SIG-M5 treated with dmso at 0.1 percent for 504 hours (cell line): ENCODE data around the gene CDY1B.
"Not testable (repeated sequence)": the region's sequence is repeated elsewhere in the genome, so short reads cannot be mapped to it uniquely, and the experiment has no call there.

ENCODE experiments used
- DNase-seq: peaks from one replicate; lab custom pipeline; 2025; ENCODE audit not compliant: unreplicated experiment; lab: John Stamatoyannopoulos, UW

Gene CDY1B, protein sequence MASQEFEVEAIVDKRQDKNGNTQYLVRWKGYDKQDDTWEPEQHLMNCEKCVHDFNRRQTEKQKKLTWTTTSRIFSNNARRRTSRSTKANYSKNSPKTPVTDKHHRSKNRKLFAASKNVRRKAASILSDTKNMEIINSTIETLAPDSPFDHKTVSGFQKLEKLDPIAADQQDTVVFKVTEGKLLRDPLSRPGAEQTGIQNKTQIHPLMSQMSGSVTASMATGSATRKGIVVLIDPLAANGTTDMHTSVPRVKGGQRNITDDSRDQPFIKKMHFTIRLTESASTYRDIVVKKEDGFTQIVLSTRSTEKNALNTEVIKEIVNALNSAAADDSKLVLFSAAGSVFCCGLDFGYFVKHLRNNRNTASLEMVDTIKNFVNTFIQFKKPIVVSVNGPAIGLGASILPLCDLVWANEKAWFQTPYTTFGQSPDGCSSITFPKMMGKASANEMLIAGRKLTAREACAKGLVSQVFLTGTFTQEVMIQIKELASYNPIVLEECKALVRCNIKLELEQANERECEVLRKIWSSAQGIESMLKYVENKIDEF

DNA sequence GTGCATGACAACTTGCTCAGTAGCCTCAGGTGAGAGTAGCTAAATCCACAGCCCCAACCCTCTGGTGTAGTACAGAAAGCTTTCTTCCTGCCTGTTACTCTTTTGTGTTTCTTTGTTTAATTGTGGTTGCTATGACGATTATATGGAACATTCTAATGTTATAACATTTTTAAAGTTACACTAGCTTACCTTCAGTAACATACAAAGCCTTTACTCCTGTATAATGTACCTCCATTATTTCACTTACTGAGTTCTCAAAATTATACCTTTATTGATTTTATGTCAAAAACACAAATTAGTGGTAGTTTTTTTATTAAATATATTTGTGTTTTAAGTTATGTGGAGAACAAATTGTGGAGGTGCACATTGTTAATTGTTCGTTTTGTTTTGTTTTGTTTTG, at the start of gene CDY1B:
CDY1B (minus strand) TSS at position 101 of the 400 bp plus-strand sequence. CDS start 331 bp downstream, outside the sequence.
- DNase-seq, result not testable (repeated sequence)

- not testable (repeated sequence) for DNase-seq
These were observed 1.7 kb upstream of the CDY1B start for GRCh38 chrY:24049525-24049924.

DNA sequence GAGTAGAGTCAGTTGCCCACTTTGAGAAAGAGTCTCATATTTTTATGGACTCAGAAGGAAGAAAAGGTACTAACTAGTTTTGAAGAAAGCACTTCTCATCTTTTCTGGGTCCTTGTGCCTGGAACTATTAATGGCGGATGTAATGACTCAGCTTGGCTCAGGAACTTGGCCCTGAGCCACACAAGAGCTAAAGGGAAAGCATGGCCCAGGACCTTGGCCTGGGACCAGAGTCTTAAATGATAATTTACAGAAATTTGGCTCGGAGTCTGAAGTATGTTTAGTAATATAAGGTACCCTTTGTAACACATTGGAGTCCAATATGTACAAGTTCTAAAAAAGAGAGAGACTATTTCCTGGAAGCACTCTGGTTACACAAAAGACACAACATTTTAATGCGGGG, 4.6 kb downstream of the CDY1B start:
- not testable (repeated sequence) for DNase-seq

GRCh38 chrY:24039008-24039718, 8.7 kb downstream of the CDY1B start:
- DNase-seq, result not testable (repeated sequence)

DNA sequence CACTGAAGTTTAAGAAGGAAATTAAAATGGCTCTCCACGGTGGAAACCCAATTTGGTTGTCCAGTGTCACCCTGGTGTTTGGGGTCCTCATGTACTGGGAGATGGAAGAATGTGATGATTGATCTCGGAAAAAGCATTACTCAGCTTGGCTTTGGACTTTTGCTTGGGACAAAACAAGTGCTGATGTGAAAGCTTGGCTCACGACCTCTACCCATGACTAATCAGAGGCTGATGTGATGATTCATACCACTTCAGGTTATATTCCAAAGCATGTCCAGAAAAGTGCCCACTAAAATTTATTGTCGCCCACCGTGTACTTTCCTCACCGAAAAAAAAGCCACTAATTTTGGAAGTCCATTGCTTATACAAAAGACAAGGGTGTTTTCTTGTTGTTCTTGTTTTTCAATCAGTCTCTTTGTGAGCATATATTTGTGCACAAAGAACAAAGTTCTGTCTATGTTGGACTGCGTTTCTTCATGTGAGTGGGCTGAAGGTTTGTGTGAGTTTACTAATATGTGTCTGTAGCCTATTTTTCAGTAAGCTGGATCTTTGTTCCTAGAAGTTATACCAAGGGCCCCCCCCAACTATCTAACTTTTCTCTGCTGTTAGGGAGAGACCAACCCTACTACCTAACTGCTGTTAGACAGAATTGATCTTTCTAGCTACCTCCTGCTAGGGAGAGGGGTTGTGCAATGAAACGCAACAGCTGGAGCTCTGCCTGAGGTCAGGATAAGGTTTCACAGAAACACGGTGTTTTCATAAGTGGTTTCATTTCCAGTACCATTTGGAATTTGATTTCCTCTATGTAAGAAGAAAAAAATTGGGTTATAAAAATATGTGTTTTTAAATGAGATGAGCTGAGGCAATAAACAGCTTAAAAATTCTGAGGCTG, 21.4 kb downstream of the CDY1B start:
- not testable (repeated sequence) for DNase-seq
